WTC11 (cell line): ENCODE measurements around the gene NEDD4L. TPM values are rescaled to one million over a fixed set of nuclear protein-coding genes. Genes with fewer than 3 reads are reported as not detected.

Experiments used
- ATAC-seq: fragments of 200-7000 bp; cut with Tn5 transposase; 2 replicates; pipeline ENCODE4 v1.10.0; 2021; ENCODE audit warnings: mild to moderate bottlenecking, moderate library complexity
- CTCF ChIA-PET: fragments of 300-600 bp; sonication (Branson Sonifier 250); formaldehyde crosslinking; loops from one replicate; lab custom pipeline; 2021; ENCODE audit warnings: antibody characterized with exemption; lab: Charles Lee
- POLR2A ChIA-PET: fragments of 350-600 bp; sonication (Branson Sonifier 250); formaldehyde crosslinking; loops from one replicate; lab custom pipeline; 2021; ENCODE audit warnings: antibody characterized with exemption; lab: Charles Lee
- DNase-seq: peaks from one replicate; pipeline ENCODE4 v3.0.0; 2021; ENCODE audit warnings: low spot score
- H3K27ac Mint-ChIP-seq: 2 replicates; pipeline ENCODE4 v1.8.0; 2021; ENCODE audit warnings: mixed read lengths
- H3K27me3 Mint-ChIP-seq: 2 replicates; pipeline ENCODE4 v1.8.0; 2021; ENCODE audit warnings: low read depth, mild to moderate bottlenecking, moderate library complexity, mixed read lengths
- H3K36me3 Mint-ChIP-seq: 2 replicates; pipeline ENCODE4 v1.8.0; 2021; ENCODE audit warnings: mixed read lengths
- H3K4me1 Mint-ChIP-seq: 2 replicates; pipeline ENCODE4 v1.8.0; 2022; ENCODE audit warnings: mixed read lengths
- H3K4me3 Mint-ChIP-seq: 2 replicates; pipeline ENCODE4 v1.8.0; 2021; ENCODE audit warnings: mild to moderate bottlenecking, moderate library complexity, mixed read lengths
- H3K9me3 Mint-ChIP-seq: 2 replicates; pipeline ENCODE4 v1.8.0; 2021; ENCODE audit warnings: mixed read lengths
- EMX1 ChIP-seq: fragments of 250-450 bp; sonication (Bioruptor Pico); IDR thresholded peaks from 2 replicates; pipeline ENCODE4 v1.8.0; 2021; ENCODE audit warnings: mild to moderate bottlenecking
- ESRRA ChIP-seq: sonication (generic); formaldehyde crosslinking; IDR thresholded peaks from 2 replicates; pipeline ENCODE4 v1.8.1; 2022; ENCODE audit warnings: mild to moderate bottlenecking, missing genetic modification reagents, borderline replicate concordance
- FOXJ3 ChIP-seq: sonication (generic); formaldehyde crosslinking; IDR thresholded peaks from 2 replicates; pipeline ENCODE4 v1.9.0; 2021; ENCODE audit warnings: missing genetic modification reagents, mild to moderate bottlenecking, borderline replicate concordance
- GABPB1 ChIP-seq: sonication (generic); formaldehyde crosslinking; IDR thresholded peaks from 2 replicates; pipeline ENCODE4 v1.8.1; 2023; ENCODE audit warnings: mild to moderate bottlenecking, missing genetic modification reagents
- NR2C2 ChIP-seq: sonication (generic); formaldehyde crosslinking; IDR thresholded peaks from 2 replicates; pipeline ENCODE4 v1.8.0; 2022; ENCODE audit warnings: mild to moderate bottlenecking, missing genetic modification reagents
- PRRX2 ChIP-seq: fragments of 250-450 bp; sonication (Bioruptor Pico); IDR thresholded peaks from 2 replicates; pipeline ENCODE4 v1.8.0; 2021; ENCODE audit warnings: mild to moderate bottlenecking
- SP1 ChIP-seq: sonication (generic); formaldehyde crosslinking; conservative IDR thresholded peaks from 2 replicates; pipeline ENCODE4 v1.8.1; 2022; ENCODE audit warnings: missing genetic modification reagents
- TCF7 ChIP-seq: sonication (generic); formaldehyde crosslinking; IDR thresholded peaks from 2 replicates; pipeline ENCODE4 v1.8.0; 2022; ENCODE audit warnings: mild to moderate bottlenecking, low read depth, missing genetic modification reagents, moderate library complexity
- TEAD4 ChIP-seq: sonication (generic); formaldehyde crosslinking; IDR thresholded peaks from 2 replicates; pipeline ENCODE4 v1.8.0; 2022; ENCODE audit warnings: mild to moderate bottlenecking, missing genetic modification reagents
- TP53 ChIP-seq: sonication (generic); formaldehyde crosslinking; IDR thresholded peaks from 2 replicates; pipeline ENCODE4 v1.8.1; 2023; ENCODE audit warnings: mild to moderate bottlenecking, missing genetic modification reagents
- ZNF121 ChIP-seq: sonication (generic); formaldehyde crosslinking; IDR thresholded peaks from 2 replicates; pipeline ENCODE4 v1.8.0; 2023; ENCODE audit warnings: missing genetic modification reagents
- ZNF138 ChIP-seq: sonication (generic); formaldehyde crosslinking; conservative IDR thresholded peaks from 2 replicates; pipeline ENCODE4 v1.8.1; 2022; ENCODE audit warnings: mild to moderate bottlenecking, moderate library complexity, missing genetic modification reagents
- ZNF416 ChIP-seq: fragments of 250-450 bp; sonication (Bioruptor Pico); IDR thresholded peaks from 2 replicates; pipeline ENCODE4 v1.9.0; 2021; ENCODE audit warnings: mild to moderate bottlenecking, inconsistent platforms
- total RNA-seq: library from RNA; stranded (reverse); gene quantifications from 3 replicates; pipeline ENCODE4 v1.2.3, GENCODE V29; 2021
- TF ChIP-seq, protein P1 (sequence below): fragments of 250-450 bp; sonication (Bioruptor Pico); IDR thresholded peaks from 2 replicates; pipeline ENCODE4 v1.9.0; 2021; ENCODE audit warnings: moderate library complexity, mild to moderate bottlenecking, inconsistent platforms, borderline replicate concordance
- TF ChIP-seq, protein P2 (sequence below): sonication (generic); formaldehyde crosslinking; IDR thresholded peaks from 2 replicates; pipeline ENCODE4 v1.8.0; 2022; ENCODE audit warnings: mild to moderate bottlenecking, missing genetic modification reagents
- TF ChIP-seq, protein P3 (sequence below): sonication (generic); formaldehyde crosslinking; IDR thresholded peaks from 2 replicates; pipeline ENCODE4 v1.8.0; 2022; ENCODE audit warnings: mild to moderate bottlenecking, missing genetic modification reagents
- TF ChIP-seq, protein P4 (sequence below): sonication (generic); formaldehyde crosslinking; IDR thresholded peaks from 2 replicates; pipeline ENCODE4 v1.8.1; 2023; ENCODE audit warnings: mild to moderate bottlenecking, missing genetic modification reagents, moderate library complexity

Gene NEDD4L
- total RNA-seq, 1 experiment from 2014 or later, result 88.0 TPM

DNA sequence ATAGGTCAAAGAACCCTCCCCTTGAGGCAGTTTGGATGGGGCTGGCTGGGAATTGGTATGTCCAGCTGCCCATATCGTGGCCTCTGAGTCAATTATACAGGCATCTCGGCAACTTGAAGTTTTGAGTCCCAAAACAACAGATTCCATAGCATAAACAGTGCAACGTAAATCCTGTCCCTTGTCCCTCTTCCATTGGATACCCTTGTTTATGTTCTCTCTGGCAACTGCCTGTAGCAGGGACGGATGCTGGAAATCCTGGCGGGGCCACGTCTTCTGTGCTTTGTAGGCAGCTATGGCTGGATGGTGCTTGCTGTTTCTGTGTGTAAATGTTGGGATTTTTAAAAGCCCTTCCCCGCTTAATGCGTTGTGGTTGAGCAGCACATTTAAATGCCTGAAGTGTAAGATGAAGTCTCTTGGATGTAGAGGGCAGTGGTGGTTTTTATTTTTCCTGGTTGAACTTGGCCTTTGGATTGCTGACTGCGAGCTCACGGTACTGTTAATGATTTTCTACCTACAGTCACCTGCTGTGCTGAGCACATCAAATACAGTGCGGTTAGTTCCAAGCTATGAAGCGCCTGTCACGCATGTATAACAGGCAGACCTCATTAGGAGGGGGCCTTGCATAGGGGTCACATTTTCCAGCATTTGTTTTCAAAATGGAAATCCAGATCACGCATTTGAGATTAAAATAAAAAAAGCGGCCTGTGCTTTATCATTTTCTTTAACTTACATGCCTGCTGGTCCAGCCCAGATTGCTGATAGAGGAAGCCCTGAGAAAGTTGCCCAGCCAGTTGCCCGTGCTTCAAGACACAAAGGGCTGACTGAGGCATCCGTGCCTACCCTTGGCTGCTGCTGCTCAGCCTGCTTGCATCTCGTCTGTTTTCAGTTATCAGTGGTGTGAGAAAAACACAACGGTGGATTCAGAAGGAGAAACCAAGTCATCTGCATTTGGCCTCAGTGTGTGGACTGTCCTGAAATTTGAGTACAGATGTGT, 84.7 kb downstream of the NEDD4L start:
- Mint-ChIP-seq H3K4me3 (no peak overlapping the region), H3K27me3 (no peaks in the 10 kb centered on the region), H3K27ac (no peak overlapping the region), H3K4me1 (peaks cover 6% of the 10 kb centered on the region), H3K36me3 (0 out of 2 replicates have a peak, but pooled peaks cover 2% of the 10 kb centered on the region), H3K9me3 (no peaks in the 10 kb centered on the region)
- no peak for ATAC-seq
- ChIA-PET CTCF (no interaction called here), POLR2A (no interaction called here)
- DNase-seq, result no peak
- TF ChIP-seq, protein P1, sequence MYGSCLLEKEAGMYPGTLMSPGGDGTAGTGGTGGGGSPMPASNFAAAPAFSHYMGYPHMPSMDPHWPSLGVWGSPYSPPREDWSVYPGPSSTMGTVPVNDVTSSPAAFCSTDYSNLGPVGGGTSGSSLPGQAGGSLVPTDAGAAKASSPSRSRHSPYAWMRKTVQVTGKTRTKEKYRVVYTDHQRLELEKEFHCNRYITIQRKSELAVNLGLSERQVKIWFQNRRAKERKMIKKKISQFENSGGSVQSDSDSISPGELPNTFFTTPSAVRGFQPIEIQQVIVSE, result no peak
- TF ChIP-seq TCF7 (CRISPR knock-in tag) (no peak), ZNF138 (CRISPR knock-in tag) (no peak), GABPB1 (CRISPR knock-in tag) (no peak), TP53 (CRISPR knock-in tag) (no peak), SP1 (CRISPR knock-in tag) (no peak), ESRRA (CRISPR knock-in tag) (no peak)

DNA sequence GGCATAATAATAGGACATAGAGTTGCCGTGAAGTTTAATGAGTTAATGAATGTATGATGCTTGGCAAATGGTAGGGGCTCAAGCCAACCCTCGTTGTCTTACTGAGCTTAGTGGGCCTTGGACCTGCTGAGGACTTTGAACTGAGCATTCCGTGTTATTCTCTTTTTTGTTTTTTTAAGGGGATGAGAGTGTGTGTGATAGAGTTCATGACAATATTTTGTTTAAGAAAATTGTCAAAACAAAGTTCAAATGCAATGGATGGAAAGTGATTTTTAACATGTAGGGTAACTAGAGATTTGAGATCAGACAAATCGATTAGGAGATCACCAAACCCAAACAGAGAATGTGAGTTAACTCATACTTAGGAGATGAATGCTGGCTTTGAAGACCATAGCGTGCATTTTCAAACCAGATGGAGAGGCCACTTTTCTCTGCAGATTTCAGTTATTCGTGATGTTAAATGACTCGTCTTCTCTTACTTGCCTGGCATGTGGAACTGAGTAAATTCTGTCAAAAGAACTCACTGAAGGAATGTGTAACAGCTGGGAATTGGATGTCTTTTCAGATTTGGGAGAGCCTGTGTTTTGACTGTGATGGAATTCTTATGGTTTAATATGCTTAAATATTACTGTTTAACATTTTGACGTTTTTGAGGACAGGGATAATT, 88.7 kb downstream of the NEDD4L start:
- CTCF ChIA-PET, result interaction anchor here (1.2 to 1.4 kb wide), 5 partner anchors 11 to 174 kb away, joined by 3 to 9 read pairs (median 5); partner anchors contain the start of gene NEDD4L

DNA sequence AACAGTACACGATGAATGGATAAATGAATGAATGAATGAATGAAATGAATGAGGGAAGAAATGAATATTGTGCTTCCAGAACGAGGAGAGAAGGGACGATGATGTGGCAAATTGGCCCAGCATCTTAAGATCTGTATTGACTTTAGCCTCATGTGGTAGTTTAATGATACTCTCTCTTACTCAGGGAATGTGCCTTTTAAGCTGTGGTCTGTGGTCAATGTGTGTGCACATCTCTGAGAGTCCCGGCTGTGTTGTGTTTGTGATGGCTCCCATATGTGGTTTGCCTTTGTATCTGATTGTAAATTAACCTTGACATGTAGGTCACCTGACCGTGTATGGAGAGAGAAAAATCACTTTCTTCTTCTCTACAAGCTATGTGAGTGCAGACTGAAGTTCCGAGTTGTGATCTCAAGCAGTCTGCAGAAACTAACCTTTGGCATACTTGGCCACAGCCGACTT, 91.2 kb downstream of the NEDD4L start:
- Mint-ChIP-seq H3K4me1 (peaks cover 47% of the 10 kb centered on the region), H3K4me3 (no peak overlapping the region), H3K27me3 (no peaks in the 10 kb centered on the region), H3K9me3 (no peaks in the 10 kb centered on the region), H3K36me3 (no peaks in the 10 kb centered on the region), H3K27ac (no peak overlapping the region; the same call in none of the 2 replicates)
- DNase-seq (no peak), ATAC-seq (no peak)
- POLR2A ChIA-PET, result no interaction called here
- no peak for TF ChIP-seq FOXJ3 (CRISPR knock-in tag)
- CTCF ChIA-PET, result interaction anchor here (0.6 to 4.3 kb wide), 29 partner anchors 9 to 629 kb away, joined by 3 to 39 read pairs (median 3); partner anchors contain the start of gene NEDD4L

More for the DNA sequence above, 88.7 kb downstream of the NEDD4L start:
- Mint-ChIP-seq H3K27ac (no peak overlapping the region), H3K4me1 (peaks cover 30% of the 10 kb centered on the region)
- no peak for TF ChIP-seq TEAD4 (CRISPR knock-in tag)
- TF ChIP-seq ZNF121, result no peak
- TF ChIP-seq ZNF138 (CRISPR knock-in tag), result no peak
- no peak for TF ChIP-seq GABPB1 (CRISPR knock-in tag)
- TF ChIP-seq ZNF416, result no peak
- TF ChIP-seq, protein P1, result no peak
- TF ChIP-seq, protein P2, sequence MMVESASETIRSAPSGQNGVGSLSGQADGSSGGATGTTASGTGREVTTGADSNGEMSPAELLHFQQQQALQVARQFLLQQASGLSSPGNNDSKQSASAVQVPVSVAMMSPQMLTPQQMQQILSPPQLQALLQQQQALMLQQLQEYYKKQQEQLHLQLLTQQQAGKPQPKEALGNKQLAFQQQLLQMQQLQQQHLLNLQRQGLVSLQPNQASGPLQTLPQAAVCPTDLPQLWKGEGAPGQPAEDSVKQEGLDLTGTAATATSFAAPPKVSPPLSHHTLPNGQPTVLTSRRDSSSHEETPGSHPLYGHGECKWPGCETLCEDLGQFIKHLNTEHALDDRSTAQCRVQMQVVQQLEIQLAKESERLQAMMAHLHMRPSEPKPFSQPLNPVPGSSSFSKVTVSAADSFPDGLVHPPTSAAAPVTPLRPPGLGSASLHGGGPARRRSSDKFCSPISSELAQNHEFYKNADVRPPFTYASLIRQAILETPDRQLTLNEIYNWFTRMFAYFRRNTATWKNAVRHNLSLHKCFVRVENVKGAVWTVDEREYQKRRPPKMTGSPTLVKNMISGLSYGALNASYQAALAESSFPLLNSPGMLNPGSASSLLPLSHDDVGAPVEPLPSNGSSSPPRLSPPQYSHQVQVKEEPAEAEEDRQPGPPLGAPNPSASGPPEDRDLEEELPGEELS (CRISPR knock-in tag), result no peak
- no peak for TF ChIP-seq EMX1 (CRISPR knock-in tag)
- TF ChIP-seq NR2C2 (CRISPR knock-in tag), result no peak
- TF ChIP-seq, protein P3, sequence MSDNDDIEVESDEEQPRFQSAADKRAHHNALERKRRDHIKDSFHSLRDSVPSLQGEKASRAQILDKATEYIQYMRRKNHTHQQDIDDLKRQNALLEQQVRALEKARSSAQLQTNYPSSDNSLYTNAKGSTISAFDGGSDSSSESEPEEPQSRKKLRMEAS (CRISPR knock-in tag), result no peak
- TF ChIP-seq, protein P4, sequence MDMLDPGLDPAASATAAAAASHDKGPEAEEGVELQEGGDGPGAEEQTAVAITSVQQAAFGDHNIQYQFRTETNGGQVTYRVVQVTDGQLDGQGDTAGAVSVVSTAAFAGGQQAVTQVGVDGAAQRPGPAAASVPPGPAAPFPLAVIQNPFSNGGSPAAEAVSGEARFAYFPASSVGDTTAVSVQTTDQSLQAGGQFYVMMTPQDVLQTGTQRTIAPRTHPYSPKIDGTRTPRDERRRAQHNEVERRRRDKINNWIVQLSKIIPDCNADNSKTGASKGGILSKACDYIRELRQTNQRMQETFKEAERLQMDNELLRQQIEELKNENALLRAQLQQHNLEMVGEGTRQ (CRISPR knock-in tag), result no peak
- no peak for TF ChIP-seq PRRX2
- TF ChIP-seq, all 79 proteins: peak for 0
- POLR2A ChIA-PET, result no interaction called here
- H3K4me3 Mint-ChIP-seq, result no peak overlapping the region
- ATAC-seq (no peak), DNase-seq (no peak)
- no peaks in the 10 kb centered on the region for H3K9me3 Mint-ChIP-seq
- H3K36me3 Mint-ChIP-seq, result no peaks in the 10 kb centered on the region
- no peaks in the 10 kb centered on the region for H3K27me3 Mint-ChIP-seq
